GM18508 (cell line): ENCODE measurements around the gene GUCA2B.

ENCODE experiments used
- ATAC-seq: cut with Tn5 transposase; IDR thresholded peaks from one replicate; pipeline ENCODE4 v1.9.1; 2021; ENCODE audit warnings: moderate number of reproducible peaks; ENCODE audit not compliant: insufficient read depth, unreplicated experiment

GUCA2B gene

DNA sequence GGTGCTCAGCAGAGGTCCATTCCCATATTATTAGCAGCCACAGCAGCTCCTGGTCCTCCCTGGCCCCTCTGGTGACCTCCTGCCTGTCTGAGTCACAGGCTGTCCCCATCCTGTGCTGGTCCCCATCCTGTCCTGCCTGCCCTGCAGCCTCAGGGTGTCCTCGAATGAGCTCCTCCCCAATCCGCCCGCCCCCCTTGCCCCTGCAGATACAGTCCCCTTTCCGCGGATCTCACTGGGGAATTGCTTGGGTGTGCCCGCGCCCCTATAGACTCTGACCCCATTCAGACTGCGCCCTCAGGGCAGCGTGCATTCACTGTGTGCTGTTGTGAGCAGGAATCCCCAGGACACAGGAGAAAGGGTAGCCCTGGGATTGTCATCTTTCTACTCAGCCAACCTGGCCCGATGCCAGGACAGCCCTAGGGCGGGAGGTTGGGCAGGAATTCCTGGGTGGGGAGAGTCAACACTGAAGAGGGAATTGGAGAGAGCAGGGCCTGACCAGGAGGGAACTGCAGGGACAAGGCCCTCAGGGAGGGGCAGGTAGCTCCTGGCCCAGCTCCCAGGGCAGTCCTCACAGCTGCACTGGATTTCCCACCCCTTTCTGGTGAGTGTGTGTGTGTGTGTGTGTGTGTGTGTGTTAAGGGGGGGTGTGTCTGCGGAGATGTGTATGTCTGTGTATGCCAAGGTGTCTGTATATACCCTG is 12.5 kb downstream of the GUCA2B start:
- ATAC-seq: no peak

DNA sequence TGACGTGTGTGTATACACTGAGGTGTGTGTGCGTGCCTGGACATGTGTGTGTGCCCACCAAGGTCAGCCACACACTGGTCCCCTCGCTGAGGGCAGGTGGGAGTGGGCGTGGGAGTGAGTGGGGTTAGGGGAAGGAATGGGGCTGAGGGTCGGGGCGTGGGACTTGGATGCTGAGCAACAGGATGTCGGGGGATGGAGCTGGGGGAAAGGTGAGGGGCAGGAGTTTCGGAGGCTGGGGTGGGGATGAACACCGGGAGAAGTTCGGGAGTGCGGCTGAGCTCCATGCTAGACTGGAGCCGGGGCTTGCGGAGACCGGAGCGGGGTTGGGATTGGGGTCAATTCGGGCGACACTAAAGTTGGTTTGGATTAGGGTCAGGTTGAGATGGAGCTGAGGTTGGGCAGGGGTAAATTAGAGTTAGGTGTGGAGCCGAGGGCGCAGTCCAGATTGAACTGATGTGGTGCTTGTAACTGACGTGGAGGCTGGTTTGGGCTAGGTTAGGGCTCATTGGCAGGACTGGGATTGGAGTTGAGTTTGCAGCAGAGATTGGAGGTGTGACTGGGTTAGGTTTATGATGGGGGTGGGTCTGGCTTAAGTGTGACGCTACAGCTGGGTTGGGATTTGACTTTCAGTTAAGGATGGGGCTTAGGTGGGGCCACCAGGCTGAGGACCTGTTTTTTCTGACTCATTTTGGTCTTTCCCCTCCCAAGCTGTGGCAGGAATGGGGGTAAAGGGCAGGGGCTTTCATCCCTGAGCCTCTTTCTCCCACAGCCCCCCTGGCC is 14.6 kb downstream of the GUCA2B start:
- ATAC-seq: no peak

DNA sequence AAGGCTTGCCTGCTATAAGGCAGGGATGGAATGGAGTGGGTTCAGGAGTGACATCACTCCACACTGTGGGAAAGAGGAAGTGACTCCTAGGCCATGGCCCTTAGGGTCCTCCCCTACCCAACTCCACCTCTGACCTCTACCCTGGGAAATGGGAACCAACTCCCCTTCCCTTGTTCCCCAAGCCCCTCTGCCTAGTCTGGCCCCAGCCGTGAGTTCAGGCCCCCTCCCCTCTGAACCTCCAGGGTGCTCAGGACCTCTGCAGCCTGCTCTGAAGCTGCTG is 15.1 kb downstream of the GUCA2B start:
- no peak for ATAC-seq

DNA sequence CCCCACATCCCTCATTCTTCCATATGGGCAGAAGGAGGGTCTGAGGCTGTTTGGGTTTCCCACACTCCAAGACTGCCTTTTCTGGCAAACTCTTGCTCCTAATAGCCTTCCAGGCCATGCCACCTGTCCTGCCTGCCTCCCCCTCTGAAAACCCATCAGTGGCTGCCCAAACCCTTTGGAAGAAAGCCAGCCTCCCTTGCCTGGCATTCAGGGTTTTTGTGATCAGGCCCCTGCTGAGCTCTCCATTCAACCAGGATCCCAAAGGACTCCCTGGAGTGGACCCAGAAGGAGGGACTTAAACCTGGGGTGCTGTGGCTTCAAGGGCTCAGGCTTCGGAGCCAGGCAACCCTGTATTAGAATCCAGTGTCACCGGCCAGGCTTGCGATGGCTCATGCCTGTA is 15.6 kb downstream of the GUCA2B start:
- ATAC-seq: no peak

DNA sequence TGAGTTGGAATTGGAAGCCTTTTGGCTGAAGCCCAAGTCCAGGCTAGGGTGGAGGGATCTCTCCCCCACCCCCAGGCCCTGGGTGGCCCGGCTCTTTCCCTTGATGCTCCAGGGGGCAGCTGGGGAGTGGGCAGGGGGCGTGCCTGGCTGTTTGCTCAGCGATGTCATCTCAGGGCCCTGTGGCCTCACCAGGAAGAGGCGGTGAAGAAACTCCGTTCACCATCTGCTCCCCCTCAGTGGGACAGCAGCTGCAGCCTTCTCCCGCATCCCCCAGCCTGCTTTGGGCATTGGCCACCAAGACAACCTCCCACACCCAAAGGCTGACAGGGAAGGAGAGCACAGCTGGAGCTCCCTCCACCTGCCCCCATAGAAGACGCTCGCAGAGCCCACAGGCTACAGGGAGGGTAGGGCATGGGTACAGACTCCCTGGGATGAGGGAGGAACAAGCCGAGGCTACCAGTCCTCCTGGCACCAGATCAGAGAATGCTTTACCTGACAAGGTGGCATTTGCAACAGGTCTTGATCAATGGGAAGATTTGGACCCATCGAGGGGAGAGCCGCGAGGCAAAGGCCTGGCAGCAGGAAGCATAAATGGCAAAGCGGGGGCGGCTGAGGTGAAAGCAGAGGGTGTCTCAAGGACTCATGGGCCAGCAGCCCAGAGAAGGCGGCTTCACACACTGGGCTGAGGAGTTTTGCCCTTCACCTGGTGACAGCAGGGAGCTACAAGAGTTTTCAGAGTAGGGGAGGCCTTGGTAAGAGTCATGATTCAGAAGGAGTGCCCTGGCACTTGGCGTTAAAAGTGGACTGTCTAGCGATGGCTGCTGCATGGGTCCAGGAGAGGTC is 17.8 kb downstream of the GUCA2B start:
- no peak for ATAC-seq

DNA sequence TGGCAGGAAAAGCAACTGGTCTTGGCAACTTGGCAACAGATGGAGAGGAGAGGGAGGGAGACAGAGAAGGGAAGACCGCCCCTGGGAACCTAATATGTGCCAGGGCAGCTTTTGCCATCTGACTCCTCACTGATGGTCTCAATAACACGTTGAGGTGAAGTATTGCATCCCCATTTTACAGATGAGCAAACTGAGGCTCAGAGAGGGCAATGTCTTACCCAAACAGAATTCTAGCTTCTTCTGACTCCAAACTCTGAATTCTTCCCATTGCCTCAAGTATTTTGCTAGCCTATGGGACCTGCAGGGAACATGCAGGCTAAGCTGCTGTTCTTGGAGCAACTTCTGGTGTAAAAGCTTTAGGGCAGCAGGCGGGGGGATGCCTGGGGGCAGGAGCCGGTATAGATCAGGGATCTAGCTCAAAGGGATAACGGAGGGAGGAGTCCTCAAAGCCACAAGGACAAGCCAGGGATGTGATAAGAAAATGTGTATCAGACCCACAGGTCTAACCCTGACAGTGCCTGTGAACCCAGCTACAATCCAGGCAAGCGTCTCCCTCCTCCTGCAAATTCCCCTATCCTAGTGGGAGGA is 18.6 kb downstream of the GUCA2B start:
- ATAC-seq: no peak

DNA sequence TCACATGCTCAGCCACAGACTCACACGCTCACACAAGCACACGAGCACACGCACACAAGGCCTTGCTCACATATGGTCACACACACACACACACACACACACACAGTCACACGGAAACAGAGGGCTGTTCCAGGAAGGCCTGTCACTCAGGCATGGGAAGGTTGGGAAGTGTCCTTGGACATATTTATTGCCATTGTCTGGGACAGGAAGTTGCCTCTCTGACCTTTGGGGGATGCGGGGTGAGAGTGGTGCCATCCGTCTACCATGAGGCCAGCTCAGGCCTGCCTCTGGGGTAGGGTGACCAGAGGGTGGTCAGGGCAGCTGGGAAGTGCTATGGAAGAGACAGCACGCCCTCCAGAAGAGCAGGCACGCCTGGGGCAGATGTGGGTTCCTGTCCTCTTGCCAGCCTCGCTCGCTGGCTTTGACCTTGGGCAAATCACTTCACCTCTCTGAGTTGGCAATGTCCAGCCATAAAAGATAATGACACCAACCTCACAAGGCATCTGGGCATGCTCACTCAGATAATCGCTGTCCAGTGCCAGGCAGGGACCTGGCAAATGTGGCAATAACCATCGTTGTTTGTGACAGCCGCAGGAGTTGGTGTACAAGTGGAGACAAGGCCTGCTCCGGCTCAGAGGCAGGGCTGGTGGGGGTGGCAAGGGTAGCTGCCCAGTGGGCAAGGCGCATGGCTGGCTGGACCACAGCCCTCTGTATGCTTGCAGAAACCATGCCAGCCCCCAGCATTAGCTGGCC is 19.3 kb downstream of the GUCA2B start:
- ATAC-seq: no peak

DNA sequence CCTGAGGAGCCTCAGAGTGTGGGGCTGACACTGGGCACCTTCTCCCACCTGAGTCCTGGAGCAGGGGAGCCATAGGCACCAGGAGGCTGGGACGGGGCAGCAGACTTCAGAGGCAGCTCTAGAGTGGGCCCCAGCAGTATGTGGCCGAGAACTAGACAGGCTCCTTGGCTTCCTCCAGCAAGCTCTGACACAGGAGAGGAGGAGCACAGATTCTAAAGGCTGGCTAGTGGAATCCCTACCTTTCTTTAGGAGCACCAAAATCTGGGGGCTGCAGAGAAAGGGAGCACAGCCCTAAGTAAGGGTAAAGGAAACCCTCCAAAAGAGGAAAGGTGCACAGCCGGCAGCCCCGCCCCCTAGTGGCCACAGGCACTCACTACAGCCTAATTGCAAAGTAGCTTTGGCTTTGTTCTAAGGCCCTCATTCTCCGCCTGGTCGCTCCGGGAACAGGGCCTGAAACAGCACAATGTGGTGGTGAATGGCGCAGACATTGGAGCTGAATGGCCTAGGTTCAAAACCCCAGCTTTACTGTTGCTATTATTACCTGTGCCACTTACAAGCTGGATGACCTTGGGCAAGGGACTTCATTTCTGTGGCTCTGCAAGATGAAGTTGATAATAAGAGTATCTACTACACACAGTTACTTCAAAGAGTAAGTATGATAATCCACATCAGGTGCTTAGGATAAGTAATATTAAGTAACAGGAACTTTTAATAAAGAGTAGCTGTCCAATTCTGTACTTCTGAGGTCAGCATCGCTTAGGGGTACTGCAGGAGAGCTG is 20.1 kb downstream of the GUCA2B start:
- no peak for ATAC-seq

DNA sequence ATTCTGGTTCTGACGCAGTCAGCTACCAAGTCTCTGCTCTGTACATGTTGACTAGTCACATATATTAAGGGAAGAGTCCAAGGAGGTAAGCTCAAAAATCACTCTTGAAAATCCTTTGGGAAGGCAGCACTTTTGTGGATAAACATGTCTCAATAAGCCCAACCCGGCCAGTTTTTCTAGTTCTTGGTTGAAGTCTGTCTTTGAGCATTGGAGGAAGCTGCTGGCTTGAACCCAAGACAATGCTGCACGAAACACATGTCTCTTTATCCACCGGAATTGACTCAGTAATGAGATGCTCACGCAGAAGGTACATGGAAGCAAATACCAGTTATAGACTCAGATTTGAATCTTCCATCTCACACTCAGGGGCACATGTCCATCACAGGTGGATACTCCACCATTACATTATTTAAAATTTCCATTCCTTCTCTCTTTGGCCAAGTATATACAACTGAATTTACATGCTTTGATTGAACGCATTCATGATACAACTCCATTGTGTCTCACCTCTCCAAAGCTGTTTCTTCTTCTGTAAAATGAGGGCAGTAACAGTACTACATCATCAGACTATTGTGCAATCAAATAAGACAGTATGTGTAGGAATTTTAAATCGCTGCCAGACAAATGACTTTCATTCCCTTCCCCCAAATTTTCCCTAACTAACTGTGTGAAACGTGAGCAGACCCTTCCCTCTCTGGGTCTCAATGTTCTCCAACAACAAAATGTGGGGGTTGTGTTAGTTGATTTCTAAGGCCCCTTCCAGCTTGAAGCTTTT is 20.9 kb downstream of the GUCA2B start:
- ATAC-seq: no peak

DNA sequence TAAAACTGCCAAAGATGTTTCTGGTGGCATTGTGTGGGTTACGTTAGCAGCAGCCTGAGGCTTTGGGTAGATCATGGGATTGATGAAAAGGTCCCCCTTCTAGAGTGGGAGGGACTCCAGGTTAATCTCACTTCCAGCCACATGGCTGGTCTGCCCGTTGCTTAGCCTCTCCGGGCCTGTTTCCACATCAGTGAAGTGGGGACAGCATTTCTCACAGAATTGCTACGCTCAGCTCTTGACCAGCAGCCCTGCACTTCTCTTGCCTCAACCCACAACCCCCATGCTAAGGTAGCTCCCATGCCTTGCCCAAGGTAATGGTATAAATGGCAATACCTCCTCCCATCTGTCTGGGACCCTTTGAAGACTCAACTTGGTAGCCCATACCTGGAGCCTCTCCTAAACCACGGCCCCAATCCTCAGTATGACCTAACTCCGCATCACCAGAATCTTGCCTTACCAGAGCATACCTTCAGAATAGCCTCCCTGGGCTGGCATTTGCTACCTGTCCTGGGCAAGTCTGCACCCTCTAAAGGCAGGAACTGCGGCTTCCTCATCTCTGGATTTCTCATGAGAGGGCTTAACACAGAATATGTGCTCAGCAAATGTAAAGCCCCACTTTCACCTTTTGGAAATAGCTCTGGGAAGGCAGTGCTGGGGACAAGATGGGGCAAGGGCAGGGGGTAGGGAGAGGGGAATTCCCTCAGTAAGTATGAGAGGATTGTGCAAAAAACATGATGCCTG is 22.3 kb downstream of the GUCA2B start:
- ATAC-seq: no peak

DNA sequence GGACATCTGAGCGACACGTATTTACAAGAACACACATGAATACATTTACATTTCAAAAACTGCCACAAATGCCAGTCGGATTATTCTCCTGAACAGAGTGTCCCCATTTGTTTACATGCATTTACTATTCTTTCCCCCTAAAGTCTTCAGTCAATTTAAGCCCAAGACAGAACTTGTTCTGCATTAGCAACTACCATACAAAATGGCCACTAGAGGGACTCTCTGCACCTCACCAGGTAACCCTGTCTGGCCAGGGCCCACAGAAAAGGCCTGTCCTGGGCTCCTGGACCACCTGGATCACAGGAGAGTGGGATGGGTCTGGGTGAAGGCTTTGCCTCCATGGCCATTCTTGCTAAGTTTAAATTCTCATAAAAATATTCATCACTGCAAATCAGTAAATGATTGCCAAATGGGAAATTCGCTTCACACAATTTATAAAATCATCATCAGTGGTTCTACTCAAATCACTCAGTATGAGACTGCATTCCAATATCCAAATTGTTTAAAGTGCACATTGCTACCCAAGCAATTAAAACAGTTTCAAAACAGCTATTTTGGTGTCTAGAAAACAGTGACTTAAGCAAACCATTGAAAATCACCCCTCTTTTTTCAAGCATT is 23.8 kb downstream of the GUCA2B start:
- no peak for ATAC-seq

DNA sequence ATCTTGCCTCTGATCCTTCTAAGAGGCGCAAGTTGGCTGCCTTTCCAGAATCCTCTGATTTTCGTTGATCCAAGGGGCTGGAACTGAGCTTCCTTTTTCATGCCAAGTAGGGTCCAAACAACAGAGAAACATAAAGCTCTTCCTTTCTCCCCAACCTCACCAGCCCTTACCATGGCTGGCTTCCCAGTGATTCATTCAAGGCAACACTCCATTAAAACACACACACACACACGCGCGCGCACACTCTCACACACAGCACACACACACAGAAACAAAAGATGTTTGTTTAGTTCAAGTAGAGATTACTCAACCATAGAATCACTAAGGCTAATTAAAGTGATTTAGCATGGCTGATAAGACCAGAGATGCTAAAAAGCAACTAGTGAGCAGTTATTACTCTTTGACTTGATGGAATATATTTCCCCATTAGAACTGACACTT is 24.4 kb downstream of the GUCA2B start:
- ATAC-seq: no peak

DNA sequence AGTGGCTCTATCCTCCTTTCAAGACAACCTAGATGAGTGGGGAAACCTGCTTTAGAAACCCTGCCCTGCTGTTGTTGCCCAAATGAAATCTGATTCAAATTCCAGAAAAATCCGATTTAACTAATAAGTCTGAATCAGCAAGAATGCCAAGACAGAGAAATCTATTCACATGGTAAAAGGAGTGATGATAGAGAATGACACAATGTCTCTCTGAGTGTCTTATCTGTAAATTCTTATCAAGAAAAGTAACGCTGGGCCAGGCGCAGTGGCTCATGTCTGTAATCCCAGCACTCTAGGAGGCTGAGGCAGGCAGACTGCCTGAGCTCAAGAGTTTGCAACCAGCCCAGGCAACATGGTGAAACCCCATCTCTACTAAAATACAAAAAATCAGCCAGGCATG is 25.0 kb downstream of the GUCA2B start:
- ATAC-seq: no peak

DNA sequence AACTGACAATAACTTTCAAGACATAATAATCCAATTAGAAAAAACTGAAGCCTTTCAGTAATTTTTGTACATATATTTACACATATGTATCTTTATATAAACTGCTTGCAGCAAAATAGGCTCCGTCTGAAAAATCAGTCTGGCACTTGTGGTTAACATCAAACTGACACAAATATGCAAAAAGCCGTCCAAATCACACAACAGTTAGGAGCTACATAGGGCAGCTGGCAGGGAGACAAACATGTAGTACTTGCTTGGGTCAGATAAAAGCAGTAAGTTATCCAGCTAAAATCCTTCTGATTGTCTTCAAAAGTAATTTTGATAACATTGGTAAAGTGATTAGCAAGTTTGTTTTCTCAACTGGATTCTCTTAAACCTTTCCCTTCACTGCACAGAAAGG is 26.1 kb downstream of the GUCA2B start:
- no peak for ATAC-seq

DNA sequence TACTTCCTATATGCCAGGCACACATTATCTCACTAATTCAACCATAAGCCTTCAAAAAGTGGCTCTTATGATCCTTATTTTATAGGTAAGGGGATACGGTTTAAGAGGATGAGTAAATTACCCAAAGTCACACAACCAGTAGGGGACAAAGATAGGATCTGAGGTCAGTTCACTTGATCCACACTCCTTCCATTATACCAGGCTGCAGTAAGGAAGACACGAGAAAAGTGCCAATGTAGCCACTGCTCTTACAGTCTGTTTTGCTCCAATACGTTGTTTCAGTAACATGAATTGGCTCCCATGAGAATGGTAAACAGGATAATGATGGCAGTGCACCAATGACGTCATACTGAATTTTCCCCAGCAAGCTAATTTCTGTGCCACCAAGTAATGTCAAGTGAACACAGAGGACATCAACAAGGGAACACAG is 26.7 kb downstream of the GUCA2B start:
- no peak for ATAC-seq

DNA sequence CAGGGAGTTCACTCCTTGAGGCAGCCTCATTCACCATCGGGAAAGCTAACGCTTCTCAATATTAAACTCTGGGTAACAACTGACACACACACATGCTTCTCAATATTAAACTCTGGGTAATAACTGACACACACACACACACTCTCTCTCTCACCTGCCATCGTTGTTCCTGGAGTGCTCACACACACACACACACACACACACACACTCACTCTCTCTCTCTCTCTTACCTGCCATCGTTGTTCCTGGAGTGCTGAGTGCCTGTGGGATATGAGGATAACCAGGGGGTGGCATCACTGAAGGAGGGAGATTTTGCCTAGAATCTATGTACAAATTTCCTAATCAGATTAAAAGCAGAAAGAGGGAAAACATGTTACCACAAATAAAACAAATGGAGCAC is 28.5 kb downstream of the GUCA2B start:
- no peak for ATAC-seq

DNA sequence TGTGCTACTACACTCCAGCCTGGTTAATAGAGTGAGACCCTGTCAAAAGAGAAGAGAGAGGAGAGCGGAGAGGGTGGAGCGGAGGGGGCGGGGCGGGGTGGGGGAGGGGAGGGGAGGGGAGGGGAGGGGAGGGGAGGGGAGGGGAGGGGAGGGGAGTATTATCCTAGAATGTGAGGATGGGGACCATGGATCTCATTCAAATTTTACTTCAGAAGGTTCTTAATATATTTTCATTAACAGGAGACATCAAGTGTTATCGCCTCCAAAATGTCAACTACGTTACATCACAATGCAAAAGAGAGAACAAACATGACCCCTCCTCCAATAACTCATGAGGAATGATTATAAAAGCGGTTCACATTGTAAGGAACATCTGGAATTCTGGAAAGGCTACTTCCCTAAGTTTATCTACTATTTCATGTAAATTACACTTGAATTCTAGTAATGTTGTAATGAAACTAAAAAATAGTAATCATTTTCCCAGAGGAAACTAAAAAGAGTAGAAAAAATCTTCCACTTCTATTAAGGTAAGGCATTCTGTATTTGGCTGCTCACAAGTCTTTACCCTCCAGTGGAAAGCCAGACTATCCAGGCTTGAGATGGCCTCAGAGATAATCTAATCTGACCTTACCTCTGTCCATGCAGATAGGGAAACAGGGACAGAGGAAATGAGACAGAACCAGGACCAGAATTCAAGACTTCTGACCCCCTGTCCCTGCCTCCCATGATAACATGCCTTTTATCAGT is 30.2 kb downstream of the GUCA2B start:
- no peak for ATAC-seq
